ENCODE measurements around the gene TPH2.

DNA sequence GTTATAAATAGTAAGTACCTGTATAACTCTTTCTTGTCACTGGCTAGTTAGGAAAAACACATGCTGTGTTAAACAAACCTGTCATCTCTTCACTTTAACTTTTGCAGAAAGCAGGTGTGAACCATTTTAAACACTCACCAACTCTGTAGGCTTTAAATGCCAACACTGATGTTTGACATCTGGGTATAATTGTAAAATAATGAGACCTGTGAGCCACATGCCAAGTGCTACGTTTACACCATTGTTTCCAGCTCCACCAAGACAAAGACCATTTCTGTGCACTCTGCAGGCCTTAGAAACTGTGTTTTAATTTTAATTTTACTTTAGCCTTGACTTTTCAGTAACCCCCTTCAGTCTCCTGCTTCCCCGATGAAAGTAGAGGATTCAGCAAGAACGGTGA lies 11.0 kb downstream of the TPH2 start:
- TF ChIP-seq, protein P1, sequence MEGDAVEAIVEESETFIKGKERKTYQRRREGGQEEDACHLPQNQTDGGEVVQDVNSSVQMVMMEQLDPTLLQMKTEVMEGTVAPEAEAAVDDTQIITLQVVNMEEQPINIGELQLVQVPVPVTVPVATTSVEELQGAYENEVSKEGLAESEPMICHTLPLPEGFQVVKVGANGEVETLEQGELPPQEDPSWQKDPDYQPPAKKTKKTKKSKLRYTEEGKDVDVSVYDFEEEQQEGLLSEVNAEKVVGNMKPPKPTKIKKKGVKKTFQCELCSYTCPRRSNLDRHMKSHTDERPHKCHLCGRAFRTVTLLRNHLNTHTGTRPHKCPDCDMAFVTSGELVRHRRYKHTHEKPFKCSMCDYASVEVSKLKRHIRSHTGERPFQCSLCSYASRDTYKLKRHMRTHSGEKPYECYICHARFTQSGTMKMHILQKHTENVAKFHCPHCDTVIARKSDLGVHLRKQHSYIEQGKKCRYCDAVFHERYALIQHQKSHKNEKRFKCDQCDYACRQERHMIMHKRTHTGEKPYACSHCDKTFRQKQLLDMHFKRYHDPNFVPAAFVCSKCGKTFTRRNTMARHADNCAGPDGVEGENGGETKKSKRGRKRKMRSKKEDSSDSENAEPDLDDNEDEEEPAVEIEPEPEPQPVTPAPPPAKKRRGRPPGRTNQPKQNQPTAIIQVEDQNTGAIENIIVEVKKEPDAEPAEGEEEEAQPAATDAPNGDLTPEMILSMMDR (optimal IDR thresholded peaks at IDR 0.05 in 1 of 3, IDR thresholded peaks at IDR 0.05 in 1 of 3, conservative IDR thresholded peaks at IDR 0.05 in 1 of 3; ENCODE audit: extremely low read depth in 1 of 3, insufficient read depth in 2 of 3, low read length in 3 of 3), result no peak
- no peak for TF ChIP-seq EZH2 (IDR thresholded peaks at IDR 0.05; ENCODE audit: low read length)

All from keratinocyte (primary cell).